Endodermal cell (in vitro differentiated cells): ENCODE results near the gene SLC12A6. TPM values are rescaled to one million over a fixed set of nuclear protein-coding genes. Genes with fewer than 3 reads are reported as not detected.

Experiments used
- DNase-seq: peaks from one replicate; pipeline ENCODE4 v3.0.0-alpha.2; 2017
- H3K27ac ChIP-seq: 2 replicates; pipeline ENCODE4 v1.5.1; 2013; ENCODE audit warnings: mild to moderate bottlenecking, low read depth, low read length, moderate library complexity
- H3K27me3 ChIP-seq: 2 replicates; pipeline ENCODE4 v1.6.1; 2013; ENCODE audit warnings: mild to moderate bottlenecking, low read length, moderate library complexity; ENCODE audit not compliant: insufficient read depth, control insufficient read depth, poor library complexity, severe bottlenecking
- H3K36me3 ChIP-seq: 2 replicates; pipeline ENCODE4 v1.7.0; 2013; ENCODE audit warnings: mild to moderate bottlenecking, low read length, moderate library complexity; ENCODE audit not compliant: control insufficient read depth, insufficient read depth
- H3K4me1 ChIP-seq: one replicate; pipeline ENCODE4 v1.7.0; 2013; ENCODE audit warnings: low read length; ENCODE audit not compliant: control insufficient read depth, insufficient read depth
- H3K4me3 ChIP-seq: 2 replicates; pipeline ENCODE4 v1.5.1; 2013; ENCODE audit warnings: mild to moderate bottlenecking, low read length, moderate library complexity
- H3K9ac ChIP-seq: 2 replicates; pipeline ENCODE4 v1.6.1; 2013; ENCODE audit warnings: mild to moderate bottlenecking, low read length, moderate library complexity; ENCODE audit not compliant: poor library complexity, severe bottlenecking; ENCODE audit errors: extremely low read depth
- H3K9me3 ChIP-seq: 2 replicates; pipeline ENCODE4 v1.6.1; 2013; ENCODE audit warnings: mild to moderate bottlenecking, low read length, moderate library complexity; ENCODE audit not compliant: control insufficient read depth
- H3K27ac Mint-ChIP-seq: 2 replicates; pipeline ENCODE4 v1.8.0; 2020; ENCODE audit warnings: mixed read lengths
- H3K27me3 Mint-ChIP-seq: 2 replicates; pipeline ENCODE4 v1.8.0; 2021; ENCODE audit warnings: mild to moderate bottlenecking, mixed read lengths; ENCODE audit not compliant: insufficient read depth
- H3K36me3 Mint-ChIP-seq: 2 replicates; pipeline ENCODE4 v1.8.0; 2020; ENCODE audit warnings: low read depth, mixed read lengths
- H3K4me1 Mint-ChIP-seq: 2 replicates; pipeline ENCODE4 v1.8.0; 2020; ENCODE audit warnings: mixed read lengths
- H3K4me3 Mint-ChIP-seq: 2 replicates; pipeline ENCODE4 v1.8.0; 2020; ENCODE audit warnings: mild to moderate bottlenecking, moderate library complexity, mixed read lengths
- H3K9me3 Mint-ChIP-seq: 2 replicates; pipeline ENCODE4 v1.8.0; 2020; ENCODE audit warnings: mild to moderate bottlenecking, mixed read lengths
- WGBS, 2 experiments: methylation state at CpG; one replicate each; pipeline versions ENCODE4 v1.1.5 to v1.1.7; 2013; ENCODE audit warnings: missing lambda C conversion rate in 2 of 2, mixed read lengths in 1 of 2; ENCODE audit not compliant: insufficient coverage in 1 of 2, insufficient read length in 1 of 2; 5-methylcytosine and 5-hydroxymethylcytosine counted together
- total RNA-seq, 2 donors: library from RNA; stranded (reverse); fragmentation: NEBNext Ultra II Directional in 1 of 2; extraction: Animal tissue kit (Norgen Biotek cat#: 25700) in 1 of 2; gene quantifications; 2 replicates in 1 of 2; 3 replicates in 1 of 2; pipeline ENCODE4 v1.2.1, GENCODE V29; 2021
- TF ChIP-seq, protein P1 (sequence below): fragments of 200-600 bp; sonication (generic); conservative IDR thresholded peaks from 2 replicates; pipeline ENCODE4 v1.5.0; 2021; ENCODE audit warnings: antibody characterized with exemption, mild to moderate bottlenecking

SLC12A6 gene
- total RNA-seq, 2 donors from 2014 or later: 18.2 to 23.3 TPM

GRCh38 chr15:34366271-34367065, 28.9 kb upstream of the SLC12A6 start:
- H3K27ac Mint-ChIP-seq: peak overlapping the region; percentile 95
- no peak overlapping the region for H3K27ac ChIP-seq

DNA sequence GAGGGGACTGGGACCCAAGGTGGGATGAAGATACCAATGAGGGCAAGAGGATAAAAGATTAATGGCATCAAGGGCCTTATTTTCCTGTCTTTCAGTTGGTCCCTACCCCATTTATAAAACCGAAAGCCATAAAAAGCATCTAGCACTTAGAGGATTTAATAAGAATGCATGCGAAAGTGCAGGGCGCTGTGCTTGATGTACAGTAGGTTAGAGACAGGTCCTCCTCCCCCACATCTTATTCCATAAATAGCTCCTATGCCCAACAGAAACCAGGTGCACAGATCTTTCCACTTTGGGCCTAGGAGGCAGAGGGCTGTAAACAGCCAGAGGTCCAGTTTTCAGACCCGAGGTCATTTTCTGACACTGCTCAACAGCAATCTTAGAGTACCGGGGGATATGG, 28.3 kb upstream of the SLC12A6 start:
- H3K27ac Mint-ChIP-seq: peak overlapping the region; percentile 67
- Histone ChIP-seq H3K4me1 (peaks cover 5% of the 10 kb centered on the region), H3K36me3 (peaks cover 15% of the 10 kb centered on the region), H3K4me3 (peak overlapping the region; percentile 78), H3K9me3 (no peaks in the 10 kb centered on the region), H3K27ac (no peak overlapping the region), H3K27me3 (no peaks in the 10 kb centered on the region), H3K9ac (no peak overlapping the region)
- H3K4me3 Mint-ChIP-seq: peak overlapping the region; percentile 94
- no peaks in the 10 kb centered on the region for H3K9me3 Mint-ChIP-seq
- peaks cover 13% of the 10 kb centered on the region for H3K4me1 Mint-ChIP-seq
- DNase-seq: no peak
- peaks cover 20% of the 10 kb centered on the region for H3K36me3 Mint-ChIP-seq
- peaks cover 4% of the 10 kb centered on the region for H3K27me3 Mint-ChIP-seq
- TF ChIP-seq, protein P1, sequence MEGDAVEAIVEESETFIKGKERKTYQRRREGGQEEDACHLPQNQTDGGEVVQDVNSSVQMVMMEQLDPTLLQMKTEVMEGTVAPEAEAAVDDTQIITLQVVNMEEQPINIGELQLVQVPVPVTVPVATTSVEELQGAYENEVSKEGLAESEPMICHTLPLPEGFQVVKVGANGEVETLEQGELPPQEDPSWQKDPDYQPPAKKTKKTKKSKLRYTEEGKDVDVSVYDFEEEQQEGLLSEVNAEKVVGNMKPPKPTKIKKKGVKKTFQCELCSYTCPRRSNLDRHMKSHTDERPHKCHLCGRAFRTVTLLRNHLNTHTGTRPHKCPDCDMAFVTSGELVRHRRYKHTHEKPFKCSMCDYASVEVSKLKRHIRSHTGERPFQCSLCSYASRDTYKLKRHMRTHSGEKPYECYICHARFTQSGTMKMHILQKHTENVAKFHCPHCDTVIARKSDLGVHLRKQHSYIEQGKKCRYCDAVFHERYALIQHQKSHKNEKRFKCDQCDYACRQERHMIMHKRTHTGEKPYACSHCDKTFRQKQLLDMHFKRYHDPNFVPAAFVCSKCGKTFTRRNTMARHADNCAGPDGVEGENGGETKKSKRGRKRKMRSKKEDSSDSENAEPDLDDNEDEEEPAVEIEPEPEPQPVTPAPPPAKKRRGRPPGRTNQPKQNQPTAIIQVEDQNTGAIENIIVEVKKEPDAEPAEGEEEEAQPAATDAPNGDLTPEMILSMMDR: no peak
- WGBS, 2 experiments: 40 to 60% methylated on average over 3 to 5 of the region's 5 CpGs

More at GRCh38 chr15:34366271-34367065, 28.9 kb upstream of the SLC12A6 start:
- Mint-ChIP-seq H3K9me3 (peaks cover 1% of the 10 kb centered on the region), H3K4me3 (peak overlapping the region; percentile 94), H3K27me3 (peaks cover 4% of the 10 kb centered on the region), H3K4me1 (peaks cover 13% of the 10 kb centered on the region), H3K36me3 (peaks cover 14% of the 10 kb centered on the region)
- Histone ChIP-seq H3K9me3 (peaks cover 2% of the 10 kb centered on the region), H3K27me3 (no peaks in the 10 kb centered on the region), H3K4me1 (peaks cover 5% of the 10 kb centered on the region), H3K9ac (peak overlapping the region; percentile 25), H3K4me3 (peak overlapping the region; percentile 78), H3K36me3 (peaks cover 12% of the 10 kb centered on the region)
- DNase-seq: peak; percentile 94
- 0% methylated on average over 9 to 27 of the region's 37 CpGs for WGBS, 2 experiments
- TF ChIP-seq, protein P1: no peak

- TF ChIP-seq, protein P1: no peak
- H3K27ac ChIP-seq: no peak overlapping the region
- DNase-seq: no peak
- H3K27ac Mint-ChIP-seq: peak overlapping the region; percentile 13
- H3K4me3 Mint-ChIP-seq: peak overlapping the region; percentile 94
- H3K4me3 ChIP-seq: peak overlapping the region; percentile 78
- 86 to 93% methylated on average over 12 to 16 of the region's 16 CpGs for WGBS, 2 experiments
- no peaks in the 10 kb centered on the region for H3K9me3 ChIP-seq
- no peak overlapping the region for H3K9ac ChIP-seq
- H3K27me3 ChIP-seq: no peaks in the 10 kb centered on the region
- H3K36me3 ChIP-seq: peaks cover 18% of the 10 kb centered on the region
- H3K27me3 Mint-ChIP-seq: peaks cover 1% of the 10 kb centered on the region
- peaks cover 23% of the 10 kb centered on the region for H3K36me3 Mint-ChIP-seq
- peaks cover 5% of the 10 kb centered on the region for H3K4me1 ChIP-seq
- no peaks in the 10 kb centered on the region for H3K9me3 Mint-ChIP-seq
- H3K4me1 Mint-ChIP-seq: peaks cover 13% of the 10 kb centered on the region
Observed at GRCh38 chr15:34365091-34365825, 27.7 kb upstream of the SLC12A6 start.
